GM12874 (cell line): ENCODE results near the gene DSCAM.

Experiments
- TF ChIP-seq, protein P1 (sequence below): IDR thresholded peaks from 2 replicates; pipeline ENCODE4 v1.5.1; 2011; ENCODE audit warnings: low read depth, mild to moderate bottlenecking, control low read depth, low read length, moderate library complexity; ENCODE audit not compliant: insufficient read depth

The DSCAM gene

DNA sequence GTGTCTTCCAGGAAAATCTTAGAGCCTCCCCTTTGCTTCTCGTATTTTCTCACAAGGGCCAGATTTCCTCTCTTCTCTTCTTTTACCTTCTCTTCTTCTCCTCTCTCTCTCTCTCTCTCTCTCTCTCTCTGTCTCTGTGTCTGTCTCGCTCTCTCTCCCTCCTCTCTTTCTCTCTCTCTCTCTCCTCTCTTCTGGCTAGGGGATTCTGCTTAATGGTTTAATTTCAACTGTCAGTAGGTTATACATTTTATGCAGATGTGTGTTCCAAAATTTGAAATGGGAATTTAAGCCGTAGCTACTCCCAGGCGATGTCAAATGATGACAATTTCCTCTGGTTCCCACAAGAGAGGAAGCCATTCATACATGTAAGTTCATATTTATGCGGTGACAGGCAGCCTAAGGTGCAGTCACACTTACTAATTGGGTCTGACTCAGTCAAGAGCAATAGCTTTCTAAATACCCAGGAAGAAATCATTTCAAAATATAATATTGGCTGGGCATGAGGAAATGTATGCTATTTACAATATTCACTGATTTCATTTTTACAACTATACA, 1.4 kb downstream of the DSCAM start:
- TF ChIP-seq, protein P1, sequence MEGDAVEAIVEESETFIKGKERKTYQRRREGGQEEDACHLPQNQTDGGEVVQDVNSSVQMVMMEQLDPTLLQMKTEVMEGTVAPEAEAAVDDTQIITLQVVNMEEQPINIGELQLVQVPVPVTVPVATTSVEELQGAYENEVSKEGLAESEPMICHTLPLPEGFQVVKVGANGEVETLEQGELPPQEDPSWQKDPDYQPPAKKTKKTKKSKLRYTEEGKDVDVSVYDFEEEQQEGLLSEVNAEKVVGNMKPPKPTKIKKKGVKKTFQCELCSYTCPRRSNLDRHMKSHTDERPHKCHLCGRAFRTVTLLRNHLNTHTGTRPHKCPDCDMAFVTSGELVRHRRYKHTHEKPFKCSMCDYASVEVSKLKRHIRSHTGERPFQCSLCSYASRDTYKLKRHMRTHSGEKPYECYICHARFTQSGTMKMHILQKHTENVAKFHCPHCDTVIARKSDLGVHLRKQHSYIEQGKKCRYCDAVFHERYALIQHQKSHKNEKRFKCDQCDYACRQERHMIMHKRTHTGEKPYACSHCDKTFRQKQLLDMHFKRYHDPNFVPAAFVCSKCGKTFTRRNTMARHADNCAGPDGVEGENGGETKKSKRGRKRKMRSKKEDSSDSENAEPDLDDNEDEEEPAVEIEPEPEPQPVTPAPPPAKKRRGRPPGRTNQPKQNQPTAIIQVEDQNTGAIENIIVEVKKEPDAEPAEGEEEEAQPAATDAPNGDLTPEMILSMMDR: no peak

DNA sequence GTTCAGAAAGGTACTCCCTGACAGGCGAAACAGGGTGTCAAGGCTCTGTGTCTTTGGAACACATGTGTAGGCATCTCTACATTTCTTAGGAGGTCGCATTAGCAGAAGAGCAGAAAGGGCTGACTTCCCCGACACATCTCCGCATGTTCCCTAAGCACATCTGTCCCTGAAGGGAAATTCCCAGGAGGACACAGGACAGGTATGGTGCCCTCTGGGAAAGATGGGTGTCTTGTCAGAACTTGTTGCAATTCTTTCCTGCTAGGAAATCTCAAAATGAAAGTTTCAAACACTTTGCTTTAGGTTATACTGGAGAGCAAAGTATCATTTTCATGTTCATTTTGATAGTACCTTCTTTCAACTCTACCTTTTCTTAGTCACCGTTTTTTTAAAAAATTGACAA, 2.0 kb downstream of the DSCAM start:
- TF ChIP-seq, protein P1: no peak

DNA sequence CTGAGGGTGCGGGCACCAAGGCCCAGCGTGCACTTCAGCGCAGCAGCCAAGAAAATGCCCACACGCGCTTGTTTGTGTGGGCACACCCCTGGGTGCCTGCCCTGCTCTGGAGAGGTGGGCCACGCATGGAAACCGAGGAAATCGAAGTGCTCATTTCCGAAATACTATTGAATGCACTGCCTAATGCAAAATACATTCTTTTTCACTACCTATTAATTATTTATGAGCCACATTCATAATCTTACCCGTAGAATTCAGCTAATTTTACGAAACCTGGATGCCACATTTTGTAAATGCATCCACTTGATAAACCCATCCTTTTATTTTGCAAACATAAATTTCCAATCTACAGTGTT, 4.8 kb downstream of the DSCAM start:
- TF ChIP-seq, protein P1: no peak

DNA sequence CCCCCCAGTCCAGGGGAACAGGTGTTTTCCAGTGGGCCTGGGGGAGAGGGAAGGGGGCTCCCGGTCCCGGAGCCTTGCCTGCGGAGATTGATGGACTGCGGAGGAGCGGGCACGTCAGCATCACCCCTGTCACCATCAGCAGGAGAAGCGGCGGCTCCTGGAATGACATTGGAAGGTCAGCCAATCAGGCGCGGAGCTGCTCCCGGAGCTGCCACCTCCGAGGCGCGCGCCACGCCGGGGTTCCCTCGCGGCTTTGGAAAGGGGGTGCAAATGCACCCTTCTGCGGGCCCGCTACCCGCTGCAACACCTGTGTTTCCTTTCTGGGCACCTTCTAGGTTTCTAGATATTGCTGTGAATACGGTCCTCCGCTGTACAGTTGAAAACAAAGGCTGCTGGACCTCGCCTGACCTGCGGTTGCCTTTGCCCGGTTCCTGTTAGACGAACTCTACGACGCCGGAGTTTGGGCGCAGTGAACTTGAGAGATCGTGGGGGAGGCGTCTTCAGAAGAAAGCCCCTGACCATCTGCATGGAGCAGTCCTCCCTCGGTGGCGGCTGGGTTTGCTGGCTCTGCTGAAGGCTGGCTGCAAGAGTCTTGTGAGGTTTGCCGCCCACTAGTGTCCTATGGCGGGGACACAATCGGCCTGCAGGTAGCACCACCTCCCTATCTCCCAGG, 5.3 kb downstream of the DSCAM start:
- TF ChIP-seq, protein P1: no peak

DNA sequence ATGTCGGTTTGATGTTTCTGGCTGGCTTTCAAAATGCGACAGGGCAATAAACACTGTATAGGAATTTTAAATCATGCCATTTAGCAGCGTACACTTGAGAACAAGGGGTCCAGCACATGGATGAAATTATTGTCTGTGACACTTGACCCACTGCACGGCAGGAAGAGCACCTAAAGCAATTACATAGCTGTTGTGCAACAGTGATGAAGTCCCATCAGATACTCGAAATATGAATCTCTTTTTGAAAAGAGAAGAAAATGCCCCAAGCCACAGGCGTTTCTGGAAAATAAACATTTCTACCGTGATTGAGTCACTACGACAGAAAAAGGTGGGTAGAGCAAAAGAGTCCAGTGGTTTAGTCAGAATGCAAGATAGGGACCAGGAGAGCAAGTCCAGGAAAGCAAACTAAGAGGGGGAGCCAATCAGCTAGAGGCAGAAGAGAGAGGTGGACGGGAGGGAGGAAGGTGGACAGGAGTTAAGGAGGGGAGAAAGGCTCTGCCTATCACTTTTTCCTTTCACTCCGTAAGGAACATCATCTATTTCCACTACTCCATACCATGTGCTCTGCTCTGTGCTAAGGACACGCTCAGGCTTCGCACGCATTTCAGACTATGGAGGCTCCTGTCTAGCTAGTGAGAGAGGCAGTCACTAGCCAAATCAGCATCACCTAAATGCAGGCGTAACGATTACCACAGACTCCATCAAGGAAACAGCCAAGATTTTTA, 6.4 kb downstream of the DSCAM start:
- TF ChIP-seq, protein P1: no peak

DNA sequence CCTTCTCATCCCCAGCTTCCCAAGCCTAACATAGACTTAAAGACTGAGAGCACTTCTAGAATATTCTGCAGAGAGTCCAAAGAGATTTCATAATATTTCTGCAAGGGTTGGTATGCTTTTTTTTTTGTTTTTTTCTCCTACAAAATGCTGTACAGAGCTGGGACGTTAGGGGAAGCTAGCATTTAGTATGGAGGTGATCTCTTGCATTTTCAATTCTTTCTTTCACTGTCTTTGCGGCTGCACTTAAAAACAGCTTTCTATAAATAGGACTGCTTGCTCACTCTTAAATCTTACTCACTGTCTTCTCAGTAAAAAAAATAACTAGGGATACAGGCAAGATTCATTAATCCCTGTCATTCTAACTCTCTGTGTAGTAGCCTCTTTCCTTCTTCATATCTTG, 7.4 kb downstream of the DSCAM start:
- TF ChIP-seq, protein P1: no peak

DNA sequence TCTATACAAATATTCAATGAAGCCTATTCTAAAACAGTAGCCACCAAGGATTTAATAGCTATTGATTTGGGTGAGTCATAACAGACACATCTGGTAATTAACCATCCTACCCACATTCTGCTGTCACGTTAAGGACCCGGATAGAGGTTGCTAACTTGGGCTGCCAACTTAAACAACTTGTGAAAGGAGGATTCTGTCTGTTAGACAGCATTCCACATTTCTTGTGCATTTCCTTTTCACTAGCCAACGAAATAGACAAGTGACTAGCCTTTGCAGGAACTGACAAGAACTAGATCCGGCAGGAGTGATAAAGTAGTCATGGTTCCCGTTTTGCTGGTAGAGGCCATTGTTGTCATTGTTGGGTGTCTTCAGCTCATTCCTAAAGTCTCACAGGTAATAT, 9.5 kb downstream of the DSCAM start:
- TF ChIP-seq, protein P1: no peak
